Hindlimb muscle (tissue), 1 donor: ENCODE results near the gene GJD3. TPM values are rescaled to one million over a fixed set of nuclear protein-coding genes. Genes with fewer than 3 reads are reported as not detected.

ENCODE experiments used
- polyA plus RNA-seq: library from polyadenylated mRNA; unstranded; fragments of 120-200 nt; gene quantifications from one replicate; pipeline ENCODE4 v1.2.1, GENCODE V29; 2013; ENCODE audit not compliant: insufficient read length

Gene GJD3
- polyA plus RNA-seq, 1 donor: 0.43 TPM

Other genes starting within 250 kb of the GJD3 start
- gene MSL1, start 242.8 kb downstream of the GJD3 start, polyA plus RNA-seq: 95.5 TPM
- gene CASC3, start 224.2 kb downstream of the GJD3 start, polyA plus RNA-seq: 60.5 TPM
- gene RAPGEFL1, start 187.3 kb downstream of the GJD3 start, polyA plus RNA-seq: 7.7 TPM
- 16.6 TPM for gene WIPF2, start 145.4 kb downstream of the GJD3 start, polyA plus RNA-seq
- gene CDC6, start 76.9 kb downstream of the GJD3 start, polyA plus RNA-seq: 10.8 TPM
- gene RARA, start 55.6 kb downstream of the GJD3 start, polyA plus RNA-seq: 76.3 TPM
- gene TOP2A, start 53.2 kb upstream of the GJD3 start, polyA plus RNA-seq: 45.8 TPM
- gene IGFBP4, start 78.7 kb upstream of the GJD3 start, polyA plus RNA-seq: 240 TPM
- gene TNS4, start 136.9 kb upstream of the GJD3 start, polyA plus RNA-seq: 0.14 TPM
- gene CCR7, start 200.7 kb upstream of the GJD3 start, polyA plus RNA-seq: 0.49 TPM